ENCODE measurements around the gene RNU6-8.

Gene RNU6-8

GRCh38 chr14:32203928-32204357 lies 874 bp upstream of the RNU6-8 start:
- H3K36me3 ChIP-seq (ENCODE audit: control insufficient read depth, low read depth, low read length), result no peaks in the 10 kb centered on the region
- no peaks in the 10 kb centered on the region for H3K9me3 ChIP-seq (ENCODE audit: control insufficient read depth, low read depth, low read length)
- H3K27ac ChIP-seq (ENCODE audit: low read length), result no peak overlapping the region
- H3K9ac ChIP-seq (ENCODE audit: low read length), result peak overlapping the region; percentile 82
- H3K27me3 ChIP-seq (ENCODE audit: control insufficient read depth, insufficient read depth, low read length), result peaks cover 22% of the 10 kb centered on the region
- peak overlapping the region; percentile 79 for H3K4me3 ChIP-seq (ENCODE audit: low read length)
- H3K4me1 ChIP-seq (ENCODE audit: control insufficient read depth, low read depth, low read length), result peaks cover 8% of the 10 kb centered on the region

- Histone ChIP-seq H3K4me3 (ENCODE audit: low read length) (peak overlapping the region; percentile 79), H3K36me3 (ENCODE audit: control insufficient read depth, low read depth, low read length) (no peaks in the 10 kb centered on the region), H3K9ac (ENCODE audit: low read length) (peak overlapping the region; percentile 82), H3K27ac (ENCODE audit: low read length) (no peak overlapping the region), H3K27me3 (ENCODE audit: control insufficient read depth, insufficient read depth, low read length) (peaks cover 22% of the 10 kb centered on the region), H3K9me3 (ENCODE audit: control insufficient read depth, low read depth, low read length) (no peaks in the 10 kb centered on the region), H3K4me1 (ENCODE audit: control insufficient read depth, low read depth, low read length) (peaks cover 8% of the 10 kb centered on the region)
These were observed 525 bp downstream of the RNU6-8 start for GRCh38 chr14:32202491-32202997.

GRCh38 chr14:32201816-32202490 lies 1.1 kb downstream of the RNU6-8 start, which contains the start of gene RNU6-7:
TSS of gene RNU6-7 (plus strand) at chr14:32202045.
- Histone ChIP-seq H3K27ac (ENCODE audit: low read length) (no peak within 1 kb of the TSS), H3K27me3 (ENCODE audit: control insufficient read depth, insufficient read depth, low read length) (peaks cover 22% of the 10 kb centered on the region), H3K4me3 (ENCODE audit: low read length) (peak within 1 kb of the TSS; percentile 79), H3K9ac (ENCODE audit: low read length) (peak within 1 kb of the TSS; percentile 82), H3K9me3 (ENCODE audit: control insufficient read depth, low read depth, low read length) (no peaks in the 10 kb centered on the region), H3K36me3 (ENCODE audit: control insufficient read depth, low read depth, low read length) (no peaks in the 10 kb centered on the region), H3K4me1 (ENCODE audit: control insufficient read depth, low read depth, low read length) (peaks cover 8% of the 10 kb centered on the region)

DNA sequence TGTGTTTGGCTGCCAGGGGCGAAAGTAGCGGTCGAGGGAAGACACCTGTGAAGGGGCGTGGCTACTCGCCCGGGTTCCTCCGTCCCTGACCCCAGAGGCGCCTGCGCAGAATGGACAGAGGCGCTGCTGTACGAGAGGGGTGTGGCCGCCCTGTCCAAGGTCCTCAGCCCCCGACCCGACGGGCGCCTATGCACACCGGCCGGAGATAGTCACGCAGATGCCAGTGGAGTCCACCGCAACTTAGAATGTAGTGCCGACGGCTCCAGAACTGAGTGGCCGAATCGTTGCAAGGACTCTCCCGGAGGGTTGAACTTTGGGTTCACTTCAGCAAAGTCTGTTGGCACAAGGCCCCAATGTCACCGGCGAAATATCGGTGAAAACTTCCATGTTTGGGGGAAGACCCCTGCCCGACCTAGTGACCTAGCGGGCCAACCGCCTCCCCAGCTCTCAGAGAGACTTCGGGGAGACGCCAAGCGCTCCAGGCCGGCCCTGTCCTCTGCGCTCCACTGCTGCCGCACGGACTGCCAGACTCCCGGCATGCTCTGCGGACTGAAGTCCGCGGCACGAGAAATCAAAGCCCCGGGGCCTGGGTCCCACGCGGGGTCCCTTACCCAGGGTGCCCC lies 1.8 kb downstream of the RNU6-8 start:
- H3K4me3 ChIP-seq (ENCODE audit: low read length), result peak overlapping the region; percentile 79
- H3K27ac ChIP-seq (ENCODE audit: low read length), result no peak overlapping the region
- H3K4me1 ChIP-seq (ENCODE audit: control insufficient read depth, low read depth, low read length), result peaks cover 6% of the 10 kb centered on the region
- H3K27me3 ChIP-seq (ENCODE audit: control insufficient read depth, insufficient read depth, low read length), result peaks cover 22% of the 10 kb centered on the region
- no peaks in the 10 kb centered on the region for H3K36me3 ChIP-seq (ENCODE audit: control insufficient read depth, low read depth, low read length)
- H3K9me3 ChIP-seq (ENCODE audit: control insufficient read depth, low read depth, low read length), result no peaks in the 10 kb centered on the region
- peak overlapping the region; percentile 82 for H3K9ac ChIP-seq (ENCODE audit: low read length)

- Histone ChIP-seq H3K4me1 (ENCODE audit: control insufficient read depth, low read depth, low read length) (peaks cover 4% of the 10 kb centered on the region), H3K27ac (ENCODE audit: low read length) (no peak overlapping the region), H3K9me3 (ENCODE audit: control insufficient read depth, low read depth, low read length) (no peaks in the 10 kb centered on the region), H3K36me3 (ENCODE audit: control insufficient read depth, low read depth, low read length) (no peaks in the 10 kb centered on the region), H3K27me3 (ENCODE audit: control insufficient read depth, insufficient read depth, low read length) (peaks cover 22% of the 10 kb centered on the region), H3K4me3 (ENCODE audit: low read length) (peak overlapping the region; percentile 79), H3K9ac (ENCODE audit: low read length) (peak overlapping the region; percentile 82)
These were observed 2.5 kb downstream of the RNU6-8 start for GRCh38 chr14:32200368-32201192.

- Histone ChIP-seq H3K27me3 (ENCODE audit: control insufficient read depth, insufficient read depth, low read length) (peaks cover 17% of the 10 kb centered on the region), H3K36me3 (ENCODE audit: control insufficient read depth, low read depth, low read length) (no peaks in the 10 kb centered on the region), H3K4me1 (ENCODE audit: control insufficient read depth, low read depth, low read length) (no peaks in the 10 kb centered on the region), H3K9ac (ENCODE audit: low read length) (no peak overlapping the region), H3K27ac (ENCODE audit: low read length) (no peak overlapping the region), H3K9me3 (ENCODE audit: control insufficient read depth, low read depth, low read length) (no peaks in the 10 kb centered on the region), H3K4me3 (ENCODE audit: low read length) (no peak overlapping the region)
These were observed 5.2 kb downstream of the RNU6-8 start for GRCh38 chr14:32197919-32198318.

DNA sequence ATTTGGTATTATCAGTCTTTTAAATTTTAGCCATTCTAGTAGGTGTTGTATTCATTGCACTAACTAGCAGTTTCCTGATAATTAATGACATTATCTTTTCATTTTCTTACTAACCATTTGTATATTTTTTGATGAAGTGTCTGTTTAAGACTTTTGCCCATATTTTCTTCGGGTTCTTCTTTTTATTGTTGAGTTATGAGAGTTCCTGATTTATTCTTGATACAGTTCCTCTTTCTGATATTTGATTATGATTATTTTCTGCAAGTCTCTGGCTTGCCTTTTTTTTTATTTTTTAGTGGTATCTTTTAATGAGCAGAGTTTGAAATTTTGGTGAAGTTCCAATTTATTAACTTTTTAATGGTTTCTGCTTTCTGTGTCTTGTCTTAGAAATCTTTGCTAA lies 7.4 kb downstream of the RNU6-8 start:
- Histone ChIP-seq H3K4me1 (ENCODE audit: control insufficient read depth, low read depth, low read length) (no peaks in the 10 kb centered on the region), H3K4me3 (ENCODE audit: low read length) (no peak overlapping the region), H3K27ac (ENCODE audit: low read length) (no peak overlapping the region), H3K36me3 (ENCODE audit: control insufficient read depth, low read depth, low read length) (no peaks in the 10 kb centered on the region), H3K9me3 (ENCODE audit: control insufficient read depth, low read depth, low read length) (no peaks in the 10 kb centered on the region), H3K9ac (ENCODE audit: low read length) (no peak overlapping the region), H3K27me3 (ENCODE audit: control insufficient read depth, insufficient read depth, low read length) (peaks cover 6% of the 10 kb centered on the region)

GRCh38 chr14:32193532-32193931 lies 9.5 kb downstream of the RNU6-8 start:
- no peaks in the 10 kb centered on the region for H3K36me3 ChIP-seq (ENCODE audit: control insufficient read depth, low read depth, low read length)
- no peak overlapping the region for H3K9ac ChIP-seq (ENCODE audit: low read length)
- H3K9me3 ChIP-seq (ENCODE audit: control insufficient read depth, low read depth, low read length), result no peaks in the 10 kb centered on the region
- H3K27me3 ChIP-seq (ENCODE audit: control insufficient read depth, insufficient read depth, low read length), result no peaks in the 10 kb centered on the region
- no peak overlapping the region for H3K4me3 ChIP-seq (ENCODE audit: low read length)
- no peak overlapping the region for H3K27ac ChIP-seq (ENCODE audit: low read length)
- H3K4me1 ChIP-seq (ENCODE audit: control insufficient read depth, low read depth, low read length), result no peaks in the 10 kb centered on the region

DNA sequence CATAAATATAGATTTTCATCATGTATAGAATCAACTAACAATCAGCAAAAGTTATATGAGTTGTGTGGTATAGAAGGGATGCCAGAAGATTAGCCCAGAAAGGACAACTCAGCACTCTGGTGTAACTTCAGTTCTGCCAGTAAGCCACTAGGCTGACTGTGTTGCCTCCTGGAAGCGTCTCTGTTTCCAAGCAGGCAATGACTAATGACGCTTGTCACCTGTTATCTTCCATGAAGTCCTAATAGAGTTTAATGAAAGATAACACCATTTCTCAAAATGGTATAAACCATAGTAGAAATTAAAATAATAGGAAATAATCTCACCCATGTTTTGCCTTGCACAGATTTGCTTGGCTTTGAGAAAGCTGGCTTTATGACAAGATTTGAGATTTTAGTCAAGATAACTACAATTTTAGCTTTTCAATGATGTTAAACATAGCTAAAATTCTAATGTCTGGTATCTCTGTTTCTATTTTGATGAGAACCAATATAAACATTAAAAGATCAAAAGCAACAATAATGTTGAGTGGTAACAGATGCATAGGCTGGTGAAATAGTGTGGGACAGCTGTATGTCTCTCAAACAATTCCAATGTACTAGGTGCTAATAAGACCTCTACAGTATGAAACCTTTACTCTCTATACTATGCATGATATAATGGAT lies 10.2 kb downstream of the RNU6-8 start:
- H3K27ac ChIP-seq (ENCODE audit: low read length), result no peak overlapping the region
- H3K27me3 ChIP-seq (ENCODE audit: control insufficient read depth, insufficient read depth, low read length), result no peaks in the 10 kb centered on the region
- H3K4me1 ChIP-seq (ENCODE audit: control insufficient read depth, low read depth, low read length), result no peaks in the 10 kb centered on the region
- H3K4me3 ChIP-seq (ENCODE audit: low read length), result no peak overlapping the region
- no peak overlapping the region for H3K9ac ChIP-seq (ENCODE audit: low read length)
- no peaks in the 10 kb centered on the region for H3K9me3 ChIP-seq (ENCODE audit: control insufficient read depth, low read depth, low read length)
- H3K36me3 ChIP-seq (ENCODE audit: control insufficient read depth, low read depth, low read length), result no peaks in the 10 kb centered on the region

- Histone ChIP-seq H3K27me3 (ENCODE audit: control insufficient read depth, insufficient read depth, low read length) (no peaks in the 10 kb centered on the region), H3K9me3 (ENCODE audit: control insufficient read depth, low read depth, low read length) (peaks cover under 1% of the 10 kb centered on the region), H3K4me3 (ENCODE audit: low read length) (no peak overlapping the region), H3K27ac (ENCODE audit: low read length) (no peak overlapping the region), H3K9ac (ENCODE audit: low read length) (no peak overlapping the region), H3K4me1 (ENCODE audit: control insufficient read depth, low read depth, low read length) (no peaks in the 10 kb centered on the region), H3K36me3 (ENCODE audit: control insufficient read depth, low read depth, low read length) (no peaks in the 10 kb centered on the region)
These were observed 12.4 kb downstream of the RNU6-8 start for GRCh38 chr14:32190673-32191072.

DNA sequence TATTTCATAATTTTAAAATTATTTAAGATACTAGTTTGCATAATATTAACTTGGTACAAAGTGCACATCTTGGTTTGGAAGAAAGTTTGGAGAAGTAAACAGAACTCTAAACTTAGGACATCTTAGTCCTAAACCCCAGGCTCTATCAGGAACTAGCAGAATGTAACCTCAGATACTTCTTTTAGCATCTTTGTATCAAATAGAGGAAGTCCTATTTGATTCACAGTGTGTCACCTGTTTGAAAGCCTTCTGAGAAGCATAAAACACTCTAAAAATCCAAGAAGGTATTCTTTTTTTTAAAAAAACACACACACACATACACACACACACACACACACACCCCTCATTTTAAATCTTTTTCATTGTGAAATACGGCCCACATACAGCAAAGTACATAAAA lies 13.3 kb downstream of the RNU6-8 start:
- Histone ChIP-seq H3K27me3 (ENCODE audit: control insufficient read depth, insufficient read depth, low read length) (no peaks in the 10 kb centered on the region), H3K4me3 (ENCODE audit: low read length) (no peak overlapping the region), H3K36me3 (ENCODE audit: control insufficient read depth, low read depth, low read length) (no peaks in the 10 kb centered on the region), H3K9ac (ENCODE audit: low read length) (no peak overlapping the region), H3K9me3 (ENCODE audit: control insufficient read depth, low read depth, low read length) (peaks cover 3% of the 10 kb centered on the region), H3K27ac (ENCODE audit: low read length) (no peak overlapping the region), H3K4me1 (ENCODE audit: control insufficient read depth, low read depth, low read length) (no peaks in the 10 kb centered on the region)

All from iPS-18a (cell line).